ENCODE results near the gene GBA2.

The GBA2 gene

DNA sequence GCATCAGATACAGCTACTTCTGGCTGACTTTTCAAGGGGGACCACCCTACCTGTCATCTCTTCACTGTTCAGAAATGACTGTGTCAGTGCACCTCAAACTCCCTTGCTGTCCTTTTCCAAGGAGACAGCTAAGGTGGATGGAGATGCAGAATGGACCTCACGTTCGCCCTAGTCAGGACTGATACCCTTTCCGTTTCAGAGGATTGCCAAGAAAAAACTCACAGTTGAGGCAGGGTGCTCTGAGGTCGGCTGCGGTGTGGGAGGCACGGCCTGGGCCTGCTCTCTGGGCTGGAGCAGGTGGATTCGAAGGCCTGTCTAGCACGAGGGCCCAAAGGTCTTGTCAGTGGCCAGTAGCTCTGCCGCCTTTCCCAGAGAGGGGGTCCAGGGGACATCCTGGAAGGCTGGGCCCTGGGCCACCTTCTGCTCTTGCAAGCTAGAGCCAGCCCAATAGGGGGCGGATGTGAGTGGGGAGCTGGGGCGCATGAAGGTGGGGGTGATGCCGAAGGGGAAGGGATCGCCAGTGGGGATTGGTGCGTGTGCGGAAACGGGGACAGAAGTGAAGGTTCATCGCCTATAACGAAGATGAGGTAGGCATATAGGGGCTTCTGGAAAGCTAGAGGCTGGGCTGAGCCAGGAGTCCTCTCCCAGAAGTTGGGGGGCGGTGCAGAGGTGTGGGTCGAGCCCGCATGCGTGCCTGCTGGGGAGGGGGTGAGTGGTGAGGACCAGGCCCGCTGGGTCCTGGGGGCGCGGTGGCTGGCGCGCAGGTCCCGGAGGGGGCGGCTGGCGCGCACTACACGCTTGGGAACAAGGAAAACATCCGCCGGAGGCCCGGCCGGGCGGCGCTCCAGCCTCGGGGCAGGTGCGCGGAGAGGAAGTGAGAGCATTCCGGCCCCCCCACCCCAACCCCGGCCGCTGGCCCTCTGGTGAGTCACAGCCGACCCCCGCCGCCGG lies 7.5 kb upstream of the GBA2 start:
- TF ChIP-seq GATA1 (IDR thresholded peaks at IDR 0.05; ENCODE audit: low read depth, low read length) (no peak), POLR2A (IDR thresholded peaks at IDR 0.05; ENCODE audit: low read length) (peak; percentile 28)
- peak; percentile 77 to 80 for DNase-seq

DNA sequence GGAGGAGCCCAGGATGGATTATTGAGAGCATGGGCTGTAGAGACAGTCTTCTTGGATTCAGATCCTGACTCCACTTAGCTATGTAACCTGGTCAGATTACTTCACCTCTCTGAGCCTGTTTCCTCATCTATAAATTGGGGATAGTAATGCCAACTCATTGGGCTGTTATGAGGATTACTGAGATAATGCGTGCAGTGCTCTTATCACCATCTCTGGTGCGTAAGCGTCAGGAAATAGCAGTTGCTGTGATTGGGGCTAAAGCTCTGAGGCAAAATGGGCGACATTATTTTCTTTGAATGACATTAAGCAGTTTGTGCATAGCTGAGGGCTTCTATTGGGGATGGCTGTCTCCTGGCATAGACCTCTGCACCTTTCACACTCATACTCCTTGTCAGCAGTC lies 6.0 kb upstream of the GBA2 start:
- TF ChIP-seq GATA1 (IDR thresholded peaks at IDR 0.05; ENCODE audit: low read depth, low read length) (no peak), POLR2A (IDR thresholded peaks at IDR 0.05; ENCODE audit: low read length) (no peak)
- peak; percentile 56 to 58 for DNase-seq

DNA sequence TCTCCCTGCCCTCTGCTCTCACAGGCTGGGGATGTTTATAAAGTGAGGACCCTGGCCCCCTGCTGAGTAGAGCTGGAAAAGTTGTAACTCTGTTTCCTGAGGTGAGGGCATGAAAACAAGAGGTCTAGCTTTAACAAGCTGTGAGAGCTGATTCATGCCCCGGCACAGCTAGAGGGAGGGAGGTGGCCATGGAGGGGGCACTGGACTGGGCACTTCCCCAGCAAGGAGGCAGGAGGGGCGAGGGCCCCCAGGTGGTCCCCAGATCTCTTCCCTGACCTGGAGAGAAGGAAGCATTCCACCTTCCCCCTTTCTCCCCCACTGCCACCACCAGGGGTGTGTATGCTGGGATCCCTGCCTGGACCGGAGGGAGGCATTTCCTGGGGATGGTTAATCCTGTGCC lies 5.2 kb upstream of the GBA2 start, which contains the start of gene MSMP:
Gene MSMP, minus strand, starts transcription at position 13 of the 400 bp plus-strand sequence. CDS start 147 bp downstream, outside the sequence.
- no peak for DNase-seq
- TF ChIP-seq GATA1 (IDR thresholded peaks at IDR 0.05; ENCODE audit: low read depth, low read length) (no peak), POLR2A (IDR thresholded peaks at IDR 0.05; ENCODE audit: low read length) (no peak)

DNA sequence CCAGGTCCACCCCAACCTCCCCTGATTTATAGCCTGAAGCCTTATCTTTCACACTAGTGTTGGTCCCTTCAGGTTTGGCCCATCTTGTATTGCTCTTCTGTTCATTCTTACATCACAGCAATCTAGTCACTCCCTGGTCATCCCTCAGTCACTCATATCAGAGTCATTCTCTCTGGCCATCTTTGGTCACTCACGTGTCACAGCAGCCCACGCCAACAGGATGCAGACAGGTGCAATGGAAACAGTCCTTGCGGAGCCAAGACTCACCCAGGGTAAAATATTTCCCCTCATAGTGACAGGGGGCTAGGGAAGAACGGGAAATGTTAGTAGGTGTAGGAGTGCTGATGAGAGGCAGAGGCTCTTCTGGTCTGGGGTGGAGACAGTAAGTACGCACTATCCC lies 4.4 kb upstream of the GBA2 start:
- no peak for DNase-seq
- TF ChIP-seq GATA1 (IDR thresholded peaks at IDR 0.05; ENCODE audit: low read depth, low read length) (no peak), POLR2A (IDR thresholded peaks at IDR 0.05; ENCODE audit: low read length) (no peak)

DNA sequence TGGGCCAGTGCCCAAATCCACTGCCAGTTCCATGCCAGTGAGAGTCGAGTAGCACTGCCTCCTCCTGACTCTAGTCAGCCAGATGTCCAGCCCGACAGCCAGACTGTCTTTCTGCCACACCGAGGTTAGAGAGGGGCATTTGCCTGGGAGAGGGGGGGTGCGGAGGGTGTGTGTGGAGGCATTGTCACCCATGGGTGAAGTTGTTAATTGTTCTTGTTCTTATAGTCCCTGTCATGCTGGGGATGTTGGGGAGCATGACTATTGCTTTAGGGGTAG lies 1.2 kb upstream of the GBA2 start:
- no peak for DNase-seq
- TF ChIP-seq POLR2A (IDR thresholded peaks at IDR 0.05; ENCODE audit: low read length) (no peak), GATA1 (IDR thresholded peaks at IDR 0.05; ENCODE audit: low read depth, low read length) (no peak)

DNA sequence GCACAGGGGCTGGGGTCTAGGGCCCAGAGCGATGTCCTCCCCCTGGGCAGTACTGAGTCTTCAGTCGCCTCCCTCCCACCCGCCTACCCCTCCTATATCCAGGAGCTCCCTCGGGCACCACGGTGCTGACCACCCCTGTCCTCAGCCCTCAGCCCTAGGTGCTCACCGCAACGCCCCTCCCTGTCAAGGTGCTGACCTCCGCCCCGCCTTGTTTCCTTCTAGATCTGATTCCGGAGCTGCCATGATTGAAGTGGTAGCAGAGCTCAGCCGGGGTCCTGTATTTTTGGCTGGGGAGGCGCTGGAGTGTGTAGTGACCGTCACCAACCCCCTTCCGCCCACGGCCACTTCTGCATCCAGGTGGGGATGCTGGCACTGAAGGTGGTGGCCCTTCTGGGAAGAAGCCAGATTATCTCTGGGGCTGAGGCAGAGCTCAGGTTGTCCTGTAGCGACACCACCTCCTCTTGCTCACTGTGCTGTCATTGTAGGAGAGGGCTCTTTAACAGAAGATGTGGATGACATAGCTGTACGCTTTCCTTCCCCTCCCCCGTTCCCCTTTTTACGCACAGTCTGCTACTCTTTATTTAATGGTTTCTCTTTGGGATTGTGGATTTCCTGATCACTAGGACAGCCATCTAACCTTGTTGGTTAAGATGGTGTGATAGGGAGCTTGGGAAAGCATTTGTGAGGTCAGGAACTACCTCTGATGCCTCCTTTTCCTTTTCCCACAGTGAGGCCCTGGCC lies 657 bp upstream of the GBA2 start:
- peak; percentile 45 to 53 for DNase-seq
- TF ChIP-seq GATA1 (IDR thresholded peaks at IDR 0.05; ENCODE audit: low read depth, low read length) = no peak
- no peak for TF ChIP-seq POLR2A (IDR thresholded peaks at IDR 0.05; ENCODE audit: low read length)

DNA sequence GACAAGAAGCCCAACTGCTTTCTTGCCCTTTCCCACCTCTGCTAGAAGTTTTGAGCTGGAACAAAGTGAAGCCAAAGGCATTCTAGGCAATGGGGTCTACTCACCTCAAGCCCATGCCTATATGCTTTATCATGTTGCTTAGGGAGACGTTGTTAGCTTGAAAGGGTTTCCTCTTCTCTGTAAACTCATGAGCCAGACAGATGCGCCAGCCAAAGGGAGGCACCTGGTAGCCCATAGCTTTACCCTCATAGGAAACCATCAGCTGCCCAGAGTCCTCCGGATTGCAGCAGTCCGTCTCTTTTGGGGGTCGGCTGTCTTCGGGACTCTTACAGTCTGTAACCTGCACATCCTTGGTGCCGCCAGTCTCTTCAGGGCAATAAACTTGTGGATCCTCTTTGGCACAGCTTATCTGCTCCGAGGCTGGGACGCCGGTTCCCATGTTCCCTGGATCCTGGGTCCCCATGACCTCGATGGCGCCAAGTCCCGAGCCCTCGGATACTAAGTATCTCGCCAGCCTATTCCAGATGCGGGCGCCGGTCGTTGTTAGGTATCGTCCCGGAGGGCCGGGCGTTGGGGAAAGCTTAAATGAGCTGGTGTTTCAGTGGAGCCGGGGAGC lies 678 bp downstream of the GBA2 start:
- TF ChIP-seq GATA1 (IDR thresholded peaks at IDR 0.05; ENCODE audit: low read depth, low read length) (no peak), POLR2A (IDR thresholded peaks at IDR 0.05; ENCODE audit: low read length) (no peak)
- DNase-seq = peak; percentile 49 to 65

DNA sequence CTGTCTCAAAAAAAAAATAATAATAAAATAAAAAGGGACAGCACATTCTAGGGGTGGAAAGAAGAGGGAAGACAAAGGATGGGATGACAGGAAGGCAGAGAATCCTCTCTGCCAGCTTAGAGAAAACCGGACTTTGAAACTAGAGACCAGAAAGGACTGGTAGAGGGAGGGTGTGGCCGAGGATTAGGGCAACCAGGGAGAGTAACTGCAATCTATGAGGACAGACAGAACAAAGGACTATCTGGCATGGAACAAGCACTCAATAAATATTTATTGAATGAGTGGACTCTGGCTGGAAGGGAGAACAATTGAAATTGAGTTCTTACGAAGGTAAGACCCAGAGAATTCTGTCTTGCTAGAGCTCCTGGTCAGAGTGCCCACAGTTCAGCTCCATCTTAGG lies 2.4 kb downstream of the GBA2 start:
- DNase-seq = peak; percentile 25 to 37
- TF ChIP-seq POLR2A (IDR thresholded peaks at IDR 0.05; ENCODE audit: low read length) (no peak), GATA1 (IDR thresholded peaks at IDR 0.05; ENCODE audit: low read depth, low read length) (no peak)

DNA sequence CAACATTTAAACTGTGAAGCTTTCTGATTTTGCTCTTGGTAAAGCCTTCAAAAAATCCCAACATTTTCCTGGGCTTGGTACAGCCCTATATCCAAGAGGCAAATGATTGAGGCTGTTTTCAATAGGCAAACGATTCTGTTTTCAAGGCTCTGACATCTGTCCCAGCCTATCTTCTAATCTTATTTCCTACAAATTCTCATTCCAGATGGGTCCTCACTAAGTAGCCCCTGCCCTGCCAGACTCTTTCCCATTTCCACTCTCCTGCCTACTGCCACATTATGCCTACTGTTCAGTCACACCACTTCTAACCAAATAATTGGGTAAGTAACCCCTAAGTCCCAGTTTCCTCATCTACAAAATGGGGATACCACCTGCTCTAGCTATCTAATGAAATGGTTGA lies 3.5 kb downstream of the GBA2 start:
- TF ChIP-seq GATA1 (IDR thresholded peaks at IDR 0.05; ENCODE audit: low read depth, low read length) (no peak), POLR2A (IDR thresholded peaks at IDR 0.05; ENCODE audit: low read length) (no peak)
- DNase-seq = no peak

DNA sequence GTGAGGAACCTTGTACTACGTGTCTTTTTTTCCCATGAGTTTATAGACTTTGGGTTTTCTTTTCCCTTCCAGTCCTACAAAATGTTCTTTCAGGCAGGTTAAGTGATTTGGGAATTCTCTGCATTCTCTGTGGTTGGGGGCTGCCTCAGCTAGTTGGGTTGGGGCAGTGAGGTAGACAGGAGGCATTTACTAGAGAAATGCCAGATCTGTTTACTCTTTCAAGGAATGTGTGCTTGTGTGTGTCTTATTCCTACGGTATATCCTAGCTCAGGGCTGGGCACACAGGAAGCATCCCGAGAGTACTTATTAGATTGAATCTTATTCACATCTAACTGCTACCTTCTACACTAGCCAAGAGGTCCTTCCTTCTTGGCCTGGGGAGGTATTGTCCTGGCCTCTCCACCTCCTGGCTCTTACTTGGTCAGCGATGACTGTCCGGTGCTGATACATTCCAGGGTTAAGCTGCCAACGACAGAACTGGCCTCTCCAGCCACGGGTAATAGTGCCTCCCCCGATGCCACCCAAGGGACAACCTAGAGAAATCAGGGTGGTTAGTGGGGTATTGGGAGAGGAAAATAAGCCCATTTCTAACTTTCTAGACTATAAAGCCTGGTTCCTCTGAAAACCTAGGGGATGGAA lies 5.0 kb downstream of the GBA2 start:
- TF ChIP-seq GATA1 (IDR thresholded peaks at IDR 0.05; ENCODE audit: low read depth, low read length) (no peak), POLR2A (IDR thresholded peaks at IDR 0.05; ENCODE audit: low read length) (no peak)
- DNase-seq = no peak

DNA sequence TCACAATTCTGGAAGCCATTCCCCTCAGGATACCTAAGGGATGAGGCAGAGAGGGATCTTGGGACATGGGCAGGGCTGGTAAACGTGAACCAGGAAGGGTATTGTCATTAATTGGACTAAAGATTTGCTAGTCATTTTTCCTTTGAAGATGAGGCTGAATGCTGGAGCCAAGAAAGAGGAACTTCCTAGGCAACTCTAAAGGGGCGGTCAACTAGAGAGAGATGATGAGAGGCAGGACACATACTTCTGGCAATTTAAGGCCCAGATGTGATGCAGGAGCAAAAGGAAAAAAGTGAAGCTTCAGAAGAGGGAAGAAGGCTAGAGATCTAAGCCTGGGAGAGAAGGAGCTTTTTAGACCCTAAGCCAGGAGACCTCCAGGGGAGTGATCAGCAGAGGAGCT lies 5.6 kb downstream of the GBA2 start:
- DNase-seq = no peak
- no peak for TF ChIP-seq POLR2A (IDR thresholded peaks at IDR 0.05; ENCODE audit: low read length)
- no peak for TF ChIP-seq GATA1 (IDR thresholded peaks at IDR 0.05; ENCODE audit: low read depth, low read length)

DNA sequence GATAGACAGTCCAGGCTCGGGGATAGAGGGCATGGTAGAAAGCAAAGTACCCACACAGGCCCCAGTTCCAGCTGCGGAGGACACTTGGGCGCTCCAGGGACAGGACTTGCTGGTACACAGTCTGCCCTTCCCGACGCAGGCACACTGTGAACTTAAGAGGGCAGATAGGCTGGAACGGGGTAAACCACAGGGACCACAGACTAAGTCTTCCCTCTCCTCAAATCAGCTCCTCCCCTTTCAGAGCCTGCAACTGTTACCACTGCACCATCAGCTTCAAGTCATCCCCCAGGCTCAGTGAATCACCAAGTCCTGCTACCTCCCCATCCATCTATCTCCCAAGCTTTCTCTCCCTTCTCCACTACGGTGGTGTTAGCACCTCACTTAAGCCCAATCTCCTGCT lies 7.3 kb downstream of the GBA2 start:
- TF ChIP-seq POLR2A (IDR thresholded peaks at IDR 0.05; ENCODE audit: low read length) (no peak), GATA1 (IDR thresholded peaks at IDR 0.05; ENCODE audit: low read depth, low read length) (no peak)
- DNase-seq = no peak

DNA sequence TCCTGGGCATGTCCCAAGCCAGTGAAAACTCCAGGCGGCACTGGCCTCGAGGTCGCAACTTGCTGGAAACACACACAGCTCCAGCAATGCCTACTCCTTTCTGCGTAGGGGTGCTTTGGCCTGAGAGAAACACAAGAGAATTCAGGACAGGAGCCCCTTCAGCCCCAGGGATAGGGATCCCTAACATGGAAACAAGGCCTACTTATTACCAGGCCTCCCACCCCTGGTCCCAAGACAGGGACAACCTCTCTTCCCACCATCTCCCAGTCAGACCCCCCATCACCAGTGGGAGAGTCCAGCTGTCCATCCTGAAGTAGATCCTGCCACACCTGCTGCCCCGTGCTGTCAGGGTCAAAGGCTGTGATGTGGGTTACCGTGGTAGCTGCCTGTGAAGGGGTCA lies 8.8 kb downstream of the GBA2 start:
- DNase-seq = no peak
- TF ChIP-seq POLR2A (IDR thresholded peaks at IDR 0.05; ENCODE audit: low read length) (no peak), GATA1 (IDR thresholded peaks at IDR 0.05; ENCODE audit: low read depth, low read length) (no peak)

DNA sequence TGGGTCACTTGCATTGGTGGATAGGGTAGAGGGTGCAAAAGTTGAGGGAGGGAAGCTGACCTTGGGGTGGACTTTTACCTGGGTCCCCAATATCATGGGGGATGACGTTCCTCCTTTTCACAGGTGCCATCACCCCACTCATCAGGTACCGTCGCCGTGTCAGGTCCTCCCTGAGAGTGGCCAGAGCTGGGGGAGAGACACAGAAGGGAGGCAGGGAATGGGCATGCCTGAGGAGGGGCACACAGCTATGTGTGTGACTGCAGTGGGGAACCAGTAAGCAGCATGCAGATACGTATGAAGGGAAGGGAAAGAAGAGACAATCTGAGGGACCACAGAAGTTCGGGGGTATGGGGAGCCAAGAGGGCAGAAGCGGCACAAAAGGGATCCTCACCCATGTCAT lies 10.1 kb downstream of the GBA2 start:
- no peak for DNase-seq
- TF ChIP-seq POLR2A (IDR thresholded peaks at IDR 0.05; ENCODE audit: low read length) = no peak
- TF ChIP-seq GATA1 (IDR thresholded peaks at IDR 0.05; ENCODE audit: low read depth, low read length) = no peak

Data from erythroblast (primary cell).